H9 (cell line): ENCODE data around the gene TMEM63A. TPM values are rescaled to one million over a fixed set of nuclear protein-coding genes. Genes with fewer than 3 reads are reported as not detected.
"Not testable (repeated sequence)": the region's sequence is repeated elsewhere in the genome, so short reads cannot be mapped to it uniquely, and the experiment has no call there.

ENCODE experiments used
- DNase-seq: peaks from one replicate; pipeline ENCODE4 v3.0.0-alpha.2; 2017
- H2AFZ ChIP-seq: one replicate; pipeline ENCODE4 v1.6.1; 2013; ENCODE audit warnings: mild to moderate bottlenecking, low read length, control low read depth, moderate library complexity
- H2AK5ac ChIP-seq: 2 replicates; pipeline ENCODE4 v1.6.1; 2013; ENCODE audit warnings: low read length, control low read depth, mixed read lengths; ENCODE audit not compliant: insufficient read length
- H2BK120ac ChIP-seq: one replicate; pipeline ENCODE4 v1.6.1; 2013; ENCODE audit warnings: low read depth, mild to moderate bottlenecking, low read length, control low read depth, inconsistent platforms; ENCODE audit not compliant: poor library complexity, severe bottlenecking
- H2BK12ac ChIP-seq: 2 replicates; pipeline ENCODE4 v1.6.1; 2013; ENCODE audit warnings: low read length, control low read depth, mixed read lengths, low read depth; ENCODE audit not compliant: insufficient read length
- H2BK15ac ChIP-seq: 2 replicates; pipeline ENCODE4 v1.6.1; 2013; ENCODE audit warnings: low read depth, low read length, control low read depth
- H2BK20ac ChIP-seq: one replicate; pipeline ENCODE4 v1.6.1; 2013; ENCODE audit warnings: low read depth, mild to moderate bottlenecking, low read length, control low read depth, inconsistent platforms; ENCODE audit not compliant: poor library complexity, severe bottlenecking
- H2BK5ac ChIP-seq: 2 replicates; pipeline ENCODE4 v1.6.1; 2013; ENCODE audit warnings: low read length, control low read depth, mixed read lengths; ENCODE audit not compliant: insufficient read length
- H3K14ac ChIP-seq: 2 replicates; pipeline ENCODE4 v1.6.1; 2013; ENCODE audit warnings: low read length, control low read depth; ENCODE audit not compliant: insufficient read depth
- H3K18ac ChIP-seq: 2 replicates; pipeline ENCODE4 v1.6.1; 2013; ENCODE audit warnings: low read depth, mild to moderate bottlenecking, mixed read lengths, low read length, control low read depth; ENCODE audit not compliant: insufficient read length
- H3K23ac ChIP-seq: 2 replicates; pipeline ENCODE4 v1.6.1; 2013; ENCODE audit warnings: low read length, control low read depth, mixed read lengths, low read depth; ENCODE audit not compliant: insufficient read length
- H3K23me2 ChIP-seq: 2 replicates; pipeline ENCODE4 v1.6.1; 2013; ENCODE audit warnings: low read depth, mild to moderate bottlenecking, mixed read lengths, low read length, control low read depth; ENCODE audit not compliant: insufficient read length, poor library complexity, severe bottlenecking
- H3K27ac ChIP-seq: 2 replicates; pipeline ENCODE4 v1.5.1; 2013; ENCODE audit warnings: low read length, control low read depth, mixed read lengths, low read depth; ENCODE audit not compliant: insufficient read length
- H3K27me3 ChIP-seq: 2 replicates; pipeline ENCODE4 v1.6.1; 2013; ENCODE audit warnings: low read length, control low read depth, inconsistent platforms; ENCODE audit not compliant: insufficient read depth
- H3K4ac ChIP-seq: 2 replicates; pipeline ENCODE4 v1.6.1; 2013; ENCODE audit warnings: low read depth, mild to moderate bottlenecking, control low read depth, inconsistent platforms, low read length, moderate library complexity
- H3K4me1 ChIP-seq: 2 replicates; pipeline ENCODE4 v1.6.1; 2013; ENCODE audit warnings: low read length, control low read depth, inconsistent platforms; ENCODE audit not compliant: insufficient read depth
- H3K4me2 ChIP-seq: 2 replicates; pipeline ENCODE4 v1.6.1; 2013; ENCODE audit warnings: low read length, control low read depth, mixed read lengths; ENCODE audit not compliant: insufficient read length, insufficient read depth
- H3K56ac ChIP-seq: 2 replicates; pipeline ENCODE4 v1.6.1; 2013; ENCODE audit warnings: low read depth, mild to moderate bottlenecking, mixed read lengths, low read length, control low read depth; ENCODE audit not compliant: insufficient read length
- H3K79me1 ChIP-seq: 2 replicates; pipeline ENCODE4 v1.6.1; 2013; ENCODE audit warnings: low read depth, mild to moderate bottlenecking, moderate library complexity, low read length, control low read depth, inconsistent platforms; ENCODE audit not compliant: insufficient read depth, poor library complexity, severe bottlenecking
- H3K79me2 ChIP-seq: 2 replicates; pipeline ENCODE4 v1.6.1; 2013; ENCODE audit warnings: low read length, control low read depth, inconsistent platforms; ENCODE audit not compliant: insufficient read depth
- H3K9ac ChIP-seq: 2 replicates; pipeline ENCODE4 v1.6.1; 2013; ENCODE audit warnings: low read length, control low read depth, mixed read lengths; ENCODE audit not compliant: insufficient read length; ENCODE audit errors: extremely low read depth
- H3K9me3 ChIP-seq: one replicate; pipeline ENCODE4 v1.6.1; 2013; ENCODE audit warnings: low read depth, low read length, inconsistent platforms; ENCODE audit not compliant: control insufficient read depth
- H3T11ph ChIP-seq: one replicate; pipeline ENCODE4 v1.6.1; 2013; ENCODE audit warnings: mild to moderate bottlenecking, low read length, control low read depth, inconsistent platforms
- H4K20me1 ChIP-seq: one replicate; pipeline ENCODE4 v1.6.1; 2013; ENCODE audit not compliant: control insufficient read depth, insufficient read length, insufficient read depth
- H4K5ac ChIP-seq: 2 replicates; pipeline ENCODE4 v1.6.1; 2013; ENCODE audit warnings: low read depth, mild to moderate bottlenecking, mixed read lengths, low read length, control low read depth; ENCODE audit not compliant: insufficient read length
- H4K8ac ChIP-seq: replicated peaks from 2 replicates; pipeline ENCODE4 v1.6.1; 2013; ENCODE audit warnings: low read length, control low read depth, mixed read lengths, low read depth; ENCODE audit not compliant: insufficient read length
- H4K91ac ChIP-seq: 2 replicates; pipeline ENCODE4 v1.6.1; 2013; ENCODE audit warnings: low read depth, mild to moderate bottlenecking, moderate library complexity, mixed read lengths, low read length, control low read depth; ENCODE audit not compliant: insufficient read length
- H3K27ac Mint-ChIP-seq, 3 experiments: 2 replicates in 2 of 3; 3 replicates in 1 of 3; pipeline ENCODE4 v1.8.0; 2020 to 2021; ENCODE audit warnings: mixed read lengths in 3 of 3, mild to moderate bottlenecking in 1 of 3, moderate library complexity in 1 of 3
- H3K27me3 Mint-ChIP-seq: 2 replicates; pipeline ENCODE4 v1.8.0; 2021; ENCODE audit warnings: low read depth, mild to moderate bottlenecking, moderate library complexity, mixed read lengths
- H3K36me3 Mint-ChIP-seq, 3 experiments: 2 replicates in 2 of 3; 3 replicates in 1 of 3; pipeline ENCODE4 v1.8.0; 2020 to 2021; ENCODE audit warnings: low read depth in 3 of 3, mixed read lengths in 3 of 3; ENCODE audit not compliant: insufficient read depth in 1 of 3
- H3K4me1 Mint-ChIP-seq, 2 experiments: 2 replicates each; pipeline ENCODE4 v1.8.0; 2020; ENCODE audit warnings: mixed read lengths in 2 of 2
- H3K4me3 Mint-ChIP-seq, 2 experiments: 2 replicates in 1 of 2; 3 replicates in 1 of 2; pipeline ENCODE4 v1.8.0; 2020 to 2021; ENCODE audit warnings: mild to moderate bottlenecking in 2 of 2, mixed read lengths in 2 of 2, moderate library complexity in 1 of 2
- H3K9me3 Mint-ChIP-seq, 2 experiments: 2 replicates in 1 of 2; 3 replicates in 1 of 2; pipeline ENCODE4 v1.8.0; 2020; ENCODE audit warnings: mild to moderate bottlenecking in 2 of 2, mixed read lengths in 2 of 2, moderate library complexity in 1 of 2
- WGBS: extraction: QIAGEN DNeasy Blood & Tissue Kit; methylation state at CpG from one replicate; pipeline ENCODE4 v1.1.7; 2013; ENCODE audit warnings: missing lambda C conversion rate, low lambda C conversion rate, mixed read lengths; ENCODE audit not compliant: insufficient read length; ENCODE audit errors: extremely low coverage; 5-methylcytosine and 5-hydroxymethylcytosine counted together
- total RNA-seq: library from RNA; stranded (reverse); gene quantifications from 2 replicates; pipeline ENCODE4 v1.2.1, GENCODE V29; 2021
- TF ChIP-seq, protein P1 (sequence below): fragments of 200-600 bp; sonication (generic); conservative IDR thresholded peaks from 3 replicates; pipeline ENCODE4 v1.8.0; 2021; ENCODE audit warnings: antibody characterized with exemption, mild to moderate bottlenecking

TMEM63A gene
- total RNA-seq, 1 experiment from 2014 or later: 75.7 TPM

- H3K27me3 ChIP-seq: no peaks in the 10 kb centered on the region
- no peak overlapping the region for H2AK5ac ChIP-seq
- H2BK20ac ChIP-seq: no peak overlapping the region
- no peak overlapping the region for H3T11ph ChIP-seq
- no peak overlapping the region for H3K56ac ChIP-seq
- no peak for DNase-seq
- no peak overlapping the region for H2BK5ac ChIP-seq
- no peak overlapping the region for H3K4me3 Mint-ChIP-seq
- H3K27ac Mint-ChIP-seq: peak overlapping the region in 2 of 3 experiments; percentile 55 to 57; a peak in 4 of 7 replicates
- H3K4me2 ChIP-seq: no peak overlapping the region
- H3K27ac ChIP-seq: no peak overlapping the region
- H3K9me3 Mint-ChIP-seq: no peaks in the 10 kb centered on the region; a peak in 1 of 5 replicates
- no peak overlapping the region for H3K9ac ChIP-seq
- no peaks in the 10 kb centered on the region for H3K27me3 Mint-ChIP-seq
- H3K79me2 ChIP-seq: peaks cover 1% of the 10 kb centered on the region; the same call in 1 of the 2 replicates
- peaks cover 50 to 56% of the 10 kb centered on the region in 2 experiments for H3K4me1 Mint-ChIP-seq
- no CpG with 5 or more reads among the region's 17 CpGs for WGBS
- peaks cover 0 to 5% (median 2%) of the 10 kb centered on the region in 3 experiments; a peak in 3 of 7 replicates for H3K36me3 Mint-ChIP-seq
- no peak overlapping the region for H3K14ac ChIP-seq
- H3K4me1 ChIP-seq: peaks cover 14% of the 10 kb centered on the region
- no peak overlapping the region for H2BK15ac ChIP-seq
- no peak overlapping the region for H4K91ac ChIP-seq
- H4K8ac ChIP-seq: no peak overlapping the region
- H2BK12ac ChIP-seq: no peak overlapping the region
- no peaks in the 10 kb centered on the region for H4K20me1 ChIP-seq
- no peak overlapping the region for H3K4ac ChIP-seq
- H2BK120ac ChIP-seq: no peak overlapping the region
- H3K23ac ChIP-seq: no peak overlapping the region
- H3K9me3 ChIP-seq: no peaks in the 10 kb centered on the region
- no peaks in the 10 kb centered on the region for H3K23me2 ChIP-seq
- no peak overlapping the region for H3K18ac ChIP-seq
- no peak overlapping the region for H2AFZ ChIP-seq
- TF ChIP-seq, protein P1, sequence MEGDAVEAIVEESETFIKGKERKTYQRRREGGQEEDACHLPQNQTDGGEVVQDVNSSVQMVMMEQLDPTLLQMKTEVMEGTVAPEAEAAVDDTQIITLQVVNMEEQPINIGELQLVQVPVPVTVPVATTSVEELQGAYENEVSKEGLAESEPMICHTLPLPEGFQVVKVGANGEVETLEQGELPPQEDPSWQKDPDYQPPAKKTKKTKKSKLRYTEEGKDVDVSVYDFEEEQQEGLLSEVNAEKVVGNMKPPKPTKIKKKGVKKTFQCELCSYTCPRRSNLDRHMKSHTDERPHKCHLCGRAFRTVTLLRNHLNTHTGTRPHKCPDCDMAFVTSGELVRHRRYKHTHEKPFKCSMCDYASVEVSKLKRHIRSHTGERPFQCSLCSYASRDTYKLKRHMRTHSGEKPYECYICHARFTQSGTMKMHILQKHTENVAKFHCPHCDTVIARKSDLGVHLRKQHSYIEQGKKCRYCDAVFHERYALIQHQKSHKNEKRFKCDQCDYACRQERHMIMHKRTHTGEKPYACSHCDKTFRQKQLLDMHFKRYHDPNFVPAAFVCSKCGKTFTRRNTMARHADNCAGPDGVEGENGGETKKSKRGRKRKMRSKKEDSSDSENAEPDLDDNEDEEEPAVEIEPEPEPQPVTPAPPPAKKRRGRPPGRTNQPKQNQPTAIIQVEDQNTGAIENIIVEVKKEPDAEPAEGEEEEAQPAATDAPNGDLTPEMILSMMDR: no peak
- no peak overlapping the region for H4K5ac ChIP-seq
- H3K79me1 ChIP-seq: no peaks in the 10 kb centered on the region
These were observed 66.5 kb downstream of the TMEM63A start for GRCh38 chr1:225815526-225816178.

DNA sequence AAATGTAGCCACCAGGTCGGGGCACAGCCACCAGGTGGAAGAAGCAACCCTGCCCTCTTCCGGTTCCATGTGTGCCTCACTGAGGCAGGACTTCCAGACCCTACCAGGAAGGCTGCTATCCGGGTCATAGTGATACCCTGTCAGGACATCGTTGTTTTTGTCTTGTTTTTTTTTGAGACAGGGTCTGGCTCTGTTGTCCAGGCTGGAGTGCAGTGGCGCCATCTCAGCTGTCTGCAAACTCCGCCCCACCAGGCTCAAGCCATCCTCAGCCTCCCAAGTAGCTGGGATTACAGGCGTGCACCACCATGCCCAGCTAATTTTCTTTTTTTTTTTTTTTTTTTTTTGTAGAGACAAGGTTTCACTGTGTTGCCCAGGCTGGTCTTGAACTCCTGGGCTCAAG lies 67.1 kb downstream of the TMEM63A start:
- not testable (repeated sequence) for H3K9me3 ChIP-seq, H4K91ac ChIP-seq, H3K23me2 ChIP-seq, DNase-seq, H2AFZ ChIP-seq, H2BK120ac ChIP-seq, H3K27ac ChIP-seq, H4K20me1 ChIP-seq, H4K8ac ChIP-seq, H3K23ac ChIP-seq, H3K79me1 ChIP-seq, H2BK5ac ChIP-seq, H3K79me2 ChIP-seq, H3K27ac Mint-ChIP-seq, H4K5ac ChIP-seq, H3K4ac ChIP-seq, H3K4me2 ChIP-seq, H3K4me3 Mint-ChIP-seq, H3K27me3 ChIP-seq, H2BK15ac ChIP-seq, H2BK20ac ChIP-seq, H3K9ac ChIP-seq, H3K56ac ChIP-seq, H2AK5ac ChIP-seq, H3K36me3 Mint-ChIP-seq, H3K9me3 Mint-ChIP-seq, H2BK12ac ChIP-seq, H3K14ac ChIP-seq, H3T11ph ChIP-seq, H3K27me3 Mint-ChIP-seq, H3K18ac ChIP-seq
- no CpG with 5 or more reads among the region's 7 CpGs for WGBS
- peaks cover 51 to 59% of the 10 kb centered on the region in 2 experiments for H3K4me1 Mint-ChIP-seq
- peaks cover 14% of the 10 kb centered on the region for H3K4me1 ChIP-seq
